Endothelial cell of umbilical vein (primary cell): ENCODE results near the gene PRX. TPM values are rescaled to one million over a fixed set of nuclear protein-coding genes. Genes with fewer than 3 reads are reported as not detected.

Source experiments
- BruUV-seq: library from RNA; stranded (reverse); fragments of 400-500 nt; replicated peaks from 2 replicates; lab custom pipeline; 2021; lab: Mats Ljungman, UMichigan
- CTCF ChIA-PET: fragments of 300-600, 350-600 bp; sonication (Branson Sonifier 250); formaldehyde crosslinking; loops from one replicate; lab custom pipeline; 2021; ENCODE audit warnings: antibody characterized with exemption, inconsistent platforms; lab: Charles Lee
- POLR2A ChIA-PET: fragments of 300-600, 350-600 bp; sonication (Branson Sonifier 250); formaldehyde crosslinking; loops from one replicate; lab custom pipeline; 2021; ENCODE audit warnings: antibody characterized with exemption, inconsistent platforms; lab: Charles Lee
- DNase-seq: peaks from one replicate; pipeline ENCODE4 v3.0.0-alpha.2; 2011; ENCODE audit warnings: low read depth, low spot score
- FAIRE-seq: peaks from 2 replicates; lab custom pipeline; 2011; peaks lifted over from hg19 to GRCh38; lab: Jason Lieb, UNC
- H2AFZ ChIP-seq: 2 replicates; pipeline ENCODE4 v1.6.0; 2012; ENCODE audit warnings: low read depth, low read length, control low read depth, inconsistent platforms
- H3K27ac ChIP-seq: 2 replicates; pipeline ENCODE4 v1.5.1; 2011; ENCODE audit warnings: low read depth, mild to moderate bottlenecking, control low read depth, low read length, moderate library complexity; ENCODE audit not compliant: insufficient read depth
- H3K27me3 ChIP-seq, 2 experiments: 2 replicates each; pipeline versions ENCODE4 v1.6.0 to v1.6.1; 2011; ENCODE audit warnings: low read length in 2 of 2, mixed read lengths in 1 of 2; ENCODE audit not compliant: control insufficient read depth in 2 of 2, insufficient read depth in 2 of 2
- H3K36me3 ChIP-seq, 2 experiments: 2 replicates in 1 of 2; 3 replicates in 1 of 2; pipeline ENCODE4 v1.5.1; 2011; ENCODE audit warnings: low read length in 2 of 2, mild to moderate bottlenecking in 1 of 2, moderate library complexity in 1 of 2; ENCODE audit not compliant: control insufficient read depth in 2 of 2, insufficient read depth in 2 of 2; ENCODE audit errors: extremely low read depth in 1 of 2
- H3K4me1 ChIP-seq: 3 replicates; pipeline ENCODE4 v1.5.1; 2011; ENCODE audit warnings: mild to moderate bottlenecking, low read length; ENCODE audit not compliant: control insufficient read depth, insufficient read depth; ENCODE audit errors: extremely low read depth
- H3K4me2 ChIP-seq: 2 replicates; pipeline ENCODE4 v1.6.1; 2011; ENCODE audit warnings: low read length, control low read depth, mixed read lengths; ENCODE audit not compliant: insufficient read depth
- H3K4me3 ChIP-seq, 3 experiments: fragments of 200-600 bp in 1 of 3; sonication (generic), shearing (Covaris generic) in 1 of 3; replicated peaks in 1 of 3; 2 replicates each; pipeline ENCODE4 v1.5.1; 2011 to 2016; ENCODE audit warnings: control low read depth in 3 of 3, low read length in 3 of 3, mild to moderate bottlenecking in 2 of 3, inconsistent platforms in 1 of 3, low read depth in 1 of 3, moderate library complexity in 1 of 3; ENCODE audit not compliant: insufficient read depth in 1 of 3
- H3K79me2 ChIP-seq: 2 replicates; pipeline ENCODE4 v1.6.0; 2012; ENCODE audit warnings: low read length, inconsistent platforms; ENCODE audit not compliant: control insufficient read depth, insufficient read depth
- H3K9ac ChIP-seq: replicated peaks from 2 replicates; pipeline ENCODE3; 2011; ENCODE audit warnings: low read length, control low read depth; ENCODE audit not compliant: insufficient read depth; ENCODE audit errors: extremely low read depth
- H3K9me1 ChIP-seq: replicated peaks from 3 replicates; pipeline ENCODE4 v1.6.0; 2011; ENCODE audit warnings: mild to moderate bottlenecking, low read length; ENCODE audit not compliant: control insufficient read depth, insufficient read depth; ENCODE audit errors: extremely low read depth
- H3K9me3 ChIP-seq: replicated peaks from 2 replicates; pipeline ENCODE4 v1.5.1; 2012; ENCODE audit warnings: low read length, inconsistent platforms; ENCODE audit not compliant: control insufficient read depth, insufficient read depth
- H4K20me1 ChIP-seq: replicated peaks from 2 replicates; pipeline ENCODE3; 2011; ENCODE audit warnings: mild to moderate bottlenecking, low read length; ENCODE audit not compliant: control insufficient read depth, insufficient read depth; ENCODE audit errors: extremely low read depth
- EZH2 ChIP-seq: IDR thresholded peaks from 2 replicates; pipeline ENCODE4 v1.6.1; 2012; ENCODE audit warnings: borderline replicate concordance, low read depth, mild to moderate bottlenecking, moderate library complexity, low read length, inconsistent platforms; ENCODE audit not compliant: severe bottlenecking
- FOS ChIP-seq: IDR thresholded peaks from 2 replicates; pipeline ENCODE4 v1.6.1; 2011; ENCODE audit warnings: mild to moderate bottlenecking, low read length, moderate library complexity, borderline replicate concordance; ENCODE audit not compliant: insufficient read depth
- GATA2 ChIP-seq: IDR thresholded peaks from 2 replicates; pipeline ENCODE4 v1.7.0; 2011; ENCODE audit warnings: low read depth, mild to moderate bottlenecking, moderate library complexity, mixed read lengths, low read length; ENCODE audit not compliant: insufficient read length, insufficient read depth
- JUN ChIP-seq: IDR thresholded peaks from 2 replicates; pipeline ENCODE4 v1.6.1; 2011; ENCODE audit warnings: borderline replicate concordance, low read depth; ENCODE audit not compliant: insufficient read length, insufficient read depth
- MAX ChIP-seq: IDR thresholded peaks from 2 replicates; pipeline ENCODE4 v1.6.1; 2011; ENCODE audit not compliant: insufficient read depth, insufficient read length
- MYC ChIP-seq: IDR thresholded peaks from one replicate; pipeline ENCODE4 v1.6.1; 2011; ENCODE audit warnings: mild to moderate bottlenecking, low read depth, low read length
- POLR2A ChIP-seq: IDR thresholded peaks from 2 replicates; pipeline ENCODE4 v1.6.1; 2012; ENCODE audit warnings: low read depth, mild to moderate bottlenecking, control low read depth, low read length
- POLR2AphosphoS5 ChIP-seq: IDR thresholded peaks from 2 replicates; pipeline ENCODE4 v1.6.1; 2012; ENCODE audit warnings: low read depth, mild to moderate bottlenecking, control low read depth, low read length, moderate library complexity; ENCODE audit not compliant: insufficient read depth
- dilution Hi-C: fragments of 300-500 bp; cut with MboI; formaldehyde crosslinking; loops from one replicate; pipeline ENCODE4 v1.15.0; 2019; ENCODE audit warnings: low sequenced_read_pairs; ENCODE audit not compliant: extremely low pct_ligation_motif_present
- intact Hi-C: fragments of 100-400 bp; cut with micrococcal nuclease; formaldehyde crosslinking; loops from one replicate; pipeline ENCODE4 v1.10.0; 2022
- polyA plus RNA-seq, 4 experiments: library from polyadenylated mRNA; depleted of rRNA in 3 of 4; stranded (reverse) in 3 of 4; unstranded in 1 of 4; fragments of >200 nt; gene quantifications; 2 replicates each; pipeline versions ENCODE4 v1.2.1 to v1.2.3, GENCODE V29; 2011 to 2012; ENCODE audit warnings: missing spikeins in 1 of 4
- total RNA-seq: library from RNA; stranded (reverse); gene quantifications from 2 replicates; pipeline ENCODE4 v1.2.3, GENCODE V29; 2021
- TF ChIP-seq, protein P1 (sequence below), 2 donors: IDR thresholded peaks; 1 replicate in 1 of 2; 2 replicates in 1 of 2; pipeline ENCODE4 v1.5.1; 2011; ENCODE audit warnings: low read length in 2 of 2, mild to moderate bottlenecking in 2 of 2, moderate library complexity in 2 of 2, control low read depth in 1 of 2, inconsistent platforms in 1 of 2, low read depth in 1 of 2; ENCODE audit not compliant: insufficient read depth in 1 of 2; ENCODE audit errors: extremely low read depth in 1 of 2

The PRX gene
- total and polyA plus RNA-seq, 2 donors (not counting 3 experiments of a cell fraction or from before 2014, with no cell fraction given): 0.80 to 1.3 TPM

DNA sequence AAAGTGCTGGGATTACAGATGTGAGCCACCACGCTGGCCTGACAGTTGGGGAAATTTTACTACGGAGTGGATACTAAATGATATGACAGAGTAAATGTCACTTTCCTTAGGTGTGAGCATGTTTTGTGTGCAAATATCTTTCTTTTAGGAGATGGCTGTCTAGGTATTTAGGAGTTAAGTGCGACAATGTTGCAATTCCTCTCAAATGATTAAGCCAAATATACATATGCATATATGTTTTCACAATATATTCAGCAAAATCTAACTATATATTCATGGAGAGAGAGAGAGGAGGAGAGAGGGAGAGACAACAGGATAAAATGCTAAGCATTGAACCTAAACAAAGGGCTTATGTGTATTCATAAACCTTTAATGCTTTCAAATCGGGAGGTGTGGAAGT lies 36.3 kb upstream of the PRX start:
- Histone ChIP-seq H3K4me3 (no peak overlapping the region), H3K9me3 (no peaks in the 10 kb centered on the region), H3K36me3 (no peaks in the 10 kb centered on the region), H3K4me1 (no peaks in the 10 kb centered on the region), H3K27ac (no peak overlapping the region), H3K27me3 (no peaks in the 10 kb centered on the region), H3K4me2 (no peak overlapping the region), H2AFZ (no peak overlapping the region), H3K9ac (no peak overlapping the region), H3K9me1 (no peaks in the 10 kb centered on the region), H3K79me2 (no peaks in the 10 kb centered on the region), H4K20me1 (no peaks in the 10 kb centered on the region)
- dilution Hi-C loops (no loop called here), intact Hi-C loops (loop anchor here (10.0 kb wide), 1 partner anchor 355 kb away; no protein-coding TSS in a partner anchor)
- ChIA-PET POLR2A (no interaction called here), CTCF (no interaction called here)
- BruUV-seq: no TSS peak
- TF ChIP-seq POLR2AphosphoS5 (no peak), FOS (no peak), GATA2 (no peak), JUN (no peak), MYC (no peak), EZH2 (no peak), MAX (no peak), POLR2A (no peak)
- TF ChIP-seq, protein P1, sequence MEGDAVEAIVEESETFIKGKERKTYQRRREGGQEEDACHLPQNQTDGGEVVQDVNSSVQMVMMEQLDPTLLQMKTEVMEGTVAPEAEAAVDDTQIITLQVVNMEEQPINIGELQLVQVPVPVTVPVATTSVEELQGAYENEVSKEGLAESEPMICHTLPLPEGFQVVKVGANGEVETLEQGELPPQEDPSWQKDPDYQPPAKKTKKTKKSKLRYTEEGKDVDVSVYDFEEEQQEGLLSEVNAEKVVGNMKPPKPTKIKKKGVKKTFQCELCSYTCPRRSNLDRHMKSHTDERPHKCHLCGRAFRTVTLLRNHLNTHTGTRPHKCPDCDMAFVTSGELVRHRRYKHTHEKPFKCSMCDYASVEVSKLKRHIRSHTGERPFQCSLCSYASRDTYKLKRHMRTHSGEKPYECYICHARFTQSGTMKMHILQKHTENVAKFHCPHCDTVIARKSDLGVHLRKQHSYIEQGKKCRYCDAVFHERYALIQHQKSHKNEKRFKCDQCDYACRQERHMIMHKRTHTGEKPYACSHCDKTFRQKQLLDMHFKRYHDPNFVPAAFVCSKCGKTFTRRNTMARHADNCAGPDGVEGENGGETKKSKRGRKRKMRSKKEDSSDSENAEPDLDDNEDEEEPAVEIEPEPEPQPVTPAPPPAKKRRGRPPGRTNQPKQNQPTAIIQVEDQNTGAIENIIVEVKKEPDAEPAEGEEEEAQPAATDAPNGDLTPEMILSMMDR (IDR thresholded peaks at IDR 0.05; ENCODE audit: extremely low read depth in 1 of 2, insufficient read depth in 1 of 2, low read depth in 1 of 2, low read length in 2 of 2): no peak
- DNase-seq: no peak
- no peak for FAIRE-seq
